Measurements from ENCODE around the gene SH2D2A.

Gene SH2D2A

DNA sequence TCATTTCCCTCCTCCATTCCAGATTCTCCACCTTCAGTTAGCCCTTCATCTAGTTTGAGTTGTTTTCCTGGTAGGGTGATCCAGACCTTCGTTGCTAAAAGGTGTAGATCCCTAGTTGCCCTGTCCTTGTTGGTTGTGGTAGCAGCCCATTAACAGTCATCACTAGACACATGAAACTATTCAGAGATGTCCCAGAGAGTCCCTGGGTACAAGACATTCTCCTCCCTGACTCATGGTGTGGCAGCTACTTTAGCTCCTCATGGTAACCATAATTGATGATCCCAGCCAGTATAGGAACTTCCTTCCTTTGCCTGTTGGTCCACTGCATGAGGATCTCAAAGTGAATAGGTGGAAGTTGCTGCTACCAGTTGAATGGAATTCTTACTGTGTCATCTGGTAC lies 6.0 kb upstream of the SH2D2A start:
- no peak for DNase-seq

DNA sequence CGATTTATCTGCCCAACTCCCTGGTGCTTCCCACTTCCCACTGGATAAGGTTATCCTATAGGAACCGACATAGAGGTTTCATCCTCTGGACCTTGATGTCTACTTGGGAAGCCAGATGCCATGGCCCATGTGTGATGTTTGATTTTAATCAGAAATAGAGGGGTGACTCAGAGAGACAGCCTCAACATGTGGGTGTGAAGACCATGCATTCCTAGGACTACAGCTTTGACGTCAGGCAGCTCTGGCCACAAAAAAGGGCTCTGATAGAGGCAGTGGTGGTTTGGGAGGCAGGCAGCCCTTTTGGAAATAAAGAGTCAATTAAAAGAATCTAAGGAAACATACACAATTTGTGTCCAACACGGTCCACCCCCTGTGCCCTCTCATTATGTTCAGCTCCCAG lies 5.2 kb upstream of the SH2D2A start:
- DNase-seq = no peak

DNA sequence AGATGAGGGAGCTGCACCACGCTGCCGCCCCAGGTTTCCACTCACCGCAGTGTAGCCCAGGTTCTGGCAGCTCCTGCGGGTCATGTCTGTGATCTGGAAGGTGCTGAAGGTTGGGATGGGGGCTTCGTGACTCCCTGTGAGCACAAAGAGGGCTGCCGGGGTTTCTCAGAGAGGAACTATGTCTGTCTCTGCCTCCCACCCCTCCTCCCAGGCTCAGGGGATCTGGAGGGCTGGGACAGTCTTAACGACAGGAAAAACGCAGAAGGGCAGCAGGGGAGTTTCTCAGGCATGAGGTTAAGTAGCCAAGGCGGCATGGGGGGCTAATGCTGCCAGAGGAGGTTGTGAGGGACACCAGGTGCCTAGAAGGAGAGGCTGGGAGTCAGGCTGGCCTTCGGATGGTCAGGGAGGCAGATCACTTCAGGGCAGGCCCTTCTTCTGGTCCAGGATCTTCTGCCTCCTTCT lies 656 bp downstream of the SH2D2A start:
- DNase-seq = no peak

DNA sequence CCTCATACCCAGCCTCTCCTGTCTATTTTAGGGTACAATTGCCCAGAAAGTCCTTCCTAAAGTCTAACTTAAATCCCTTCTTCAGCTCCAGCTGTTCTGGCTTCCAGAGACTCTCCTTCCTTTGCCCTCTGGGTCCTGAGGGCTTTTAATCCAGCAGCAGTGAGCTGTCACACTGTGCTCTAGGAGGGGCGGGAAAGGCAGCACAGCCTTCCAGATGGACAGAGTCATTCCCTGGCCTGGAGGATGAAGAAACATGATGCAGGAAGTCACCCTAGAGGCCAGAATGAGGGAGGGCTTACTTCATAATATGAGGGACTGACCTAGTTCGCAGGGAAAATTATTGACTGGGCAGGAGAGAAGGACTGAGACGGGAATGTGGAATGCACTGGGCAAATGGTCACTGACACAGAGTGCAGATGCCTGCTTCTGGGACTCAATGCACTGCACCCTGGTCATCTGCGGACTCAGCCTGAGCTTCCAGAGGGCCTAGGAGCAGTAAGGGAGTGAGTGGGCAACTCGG lies 1.3 kb downstream of the SH2D2A start:
- DNase-seq = peak; percentile 66

DNA sequence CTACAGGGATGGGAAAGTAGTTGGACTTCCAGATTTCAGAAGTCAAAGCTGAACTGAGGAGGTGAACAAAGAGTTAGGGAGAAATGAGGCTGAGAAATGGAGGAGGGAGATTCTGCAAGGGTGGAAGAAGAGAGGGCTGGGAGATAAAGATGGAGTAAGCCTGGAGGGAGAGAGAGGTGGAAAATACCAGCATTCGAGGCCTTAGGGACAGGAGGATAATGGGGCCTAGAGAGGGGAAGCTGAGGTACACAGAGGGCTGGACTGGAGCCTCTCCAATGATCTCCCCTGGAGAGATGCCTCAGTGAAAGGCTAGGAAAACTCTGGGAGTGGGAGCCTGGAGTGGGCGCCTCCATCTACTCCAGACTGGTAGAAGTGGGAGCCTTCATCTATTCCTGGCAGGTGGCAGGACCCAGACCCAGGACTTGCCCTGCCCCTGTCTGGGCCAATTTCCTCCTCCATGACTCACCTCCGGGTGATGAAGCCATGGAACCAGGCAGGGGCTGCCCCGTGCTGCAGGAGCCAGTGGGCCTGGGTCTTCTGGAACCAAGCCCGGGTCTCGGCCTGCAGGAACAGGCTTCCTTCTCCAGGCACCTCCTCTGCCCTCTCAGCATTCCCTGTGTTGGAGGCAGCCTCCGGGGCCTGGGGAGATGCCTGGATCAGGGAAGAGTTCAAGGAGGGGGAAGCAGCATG lies 1.9 kb downstream of the SH2D2A start:
- DNase-seq = no peak

DNA sequence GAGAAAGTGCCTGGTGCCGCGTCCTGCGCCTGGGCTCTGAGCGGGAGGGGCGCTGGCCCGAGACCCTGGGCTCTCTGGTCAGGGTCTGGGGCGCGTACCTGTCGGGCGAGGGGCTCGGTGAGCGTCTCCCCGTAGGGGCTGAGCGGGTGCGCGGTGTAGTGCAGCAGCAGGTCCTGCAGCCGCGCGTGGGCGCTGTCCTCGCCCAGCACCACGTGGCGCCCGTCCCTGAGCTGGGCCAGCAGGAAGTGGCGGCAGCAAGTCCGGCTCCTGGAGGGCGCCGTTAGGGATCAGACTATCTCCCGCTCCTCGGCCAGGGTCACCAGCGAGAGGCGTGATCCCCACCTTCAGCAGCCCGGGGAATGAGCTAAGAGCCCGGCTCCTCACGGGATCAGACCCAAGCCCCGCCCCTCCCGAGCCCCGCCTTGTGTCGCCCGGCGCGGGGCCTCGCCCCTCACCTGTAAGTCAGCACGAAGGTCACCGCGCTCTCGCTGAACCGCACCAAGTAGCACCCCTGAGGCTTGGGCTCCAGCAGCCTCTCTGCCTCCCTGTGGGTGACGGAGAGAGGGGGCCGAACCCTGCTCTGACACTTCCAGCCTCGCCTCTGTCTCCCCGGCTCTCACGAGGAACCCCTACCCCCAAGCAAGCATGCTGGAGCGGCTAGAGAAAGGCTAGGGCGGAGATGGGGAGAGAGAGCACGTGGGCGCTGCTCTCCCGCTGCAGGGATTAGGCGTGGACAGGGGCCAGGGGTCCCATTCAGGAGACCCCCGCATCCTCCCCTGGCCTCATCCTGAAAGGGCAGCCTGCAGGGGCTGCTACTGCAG lies 2.7 kb downstream of the SH2D2A start:
- DNase-seq = no peak

DNA sequence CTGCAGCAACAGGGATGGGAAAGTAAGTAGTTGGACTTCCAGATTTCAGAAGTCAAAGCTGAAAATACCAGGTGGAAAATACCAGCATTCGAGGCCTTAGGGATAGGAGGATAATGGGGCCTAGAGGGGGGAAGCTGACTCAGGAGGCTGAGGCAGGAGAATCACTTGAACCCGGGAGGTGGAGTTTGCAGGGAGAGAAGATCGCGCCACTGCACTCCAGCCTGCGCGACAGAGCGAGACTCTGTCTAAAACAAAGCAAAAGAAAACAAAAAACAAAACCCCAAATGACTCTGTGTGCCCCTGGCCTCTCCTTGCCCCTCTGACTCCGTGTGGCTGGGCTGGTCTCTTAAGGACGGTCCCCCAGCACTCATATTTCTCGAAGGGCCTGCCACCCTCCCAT lies 3.4 kb downstream of the SH2D2A start:
- DNase-seq = no peak

DNA sequence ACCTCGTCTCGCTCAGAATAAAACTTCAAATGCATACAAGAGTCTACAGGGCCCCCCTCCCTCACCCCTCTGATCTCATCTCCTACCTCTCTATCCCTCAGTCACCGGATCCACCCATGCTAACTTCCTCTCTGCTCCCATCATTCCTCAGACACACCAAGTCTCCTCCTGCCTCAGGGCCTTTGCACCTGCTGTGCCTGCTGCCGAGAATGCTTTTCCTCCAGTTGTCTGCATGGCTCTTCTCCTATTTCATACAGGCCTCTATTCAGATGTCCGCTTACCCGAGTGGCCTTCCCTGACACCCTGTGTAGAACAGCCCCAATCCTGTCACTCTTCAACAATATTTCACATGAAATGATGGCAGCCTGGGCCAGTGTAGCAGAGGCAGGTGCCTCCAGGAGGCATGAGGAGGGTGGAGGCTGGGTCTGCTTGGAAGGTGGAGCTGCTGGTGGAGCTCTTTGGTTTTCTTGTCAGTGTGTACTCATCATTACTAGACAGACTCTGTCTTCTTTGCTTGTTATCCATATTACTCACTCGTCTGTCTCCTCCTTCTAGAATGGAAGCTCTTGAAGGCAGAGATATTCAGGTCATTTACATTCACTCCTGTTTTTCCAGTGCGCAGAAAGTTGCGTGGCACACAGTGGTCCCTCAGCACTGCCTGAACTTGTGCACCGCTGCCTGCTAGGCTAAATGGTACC lies 4.2 kb downstream of the SH2D2A start:
- no peak for DNase-seq

DNA sequence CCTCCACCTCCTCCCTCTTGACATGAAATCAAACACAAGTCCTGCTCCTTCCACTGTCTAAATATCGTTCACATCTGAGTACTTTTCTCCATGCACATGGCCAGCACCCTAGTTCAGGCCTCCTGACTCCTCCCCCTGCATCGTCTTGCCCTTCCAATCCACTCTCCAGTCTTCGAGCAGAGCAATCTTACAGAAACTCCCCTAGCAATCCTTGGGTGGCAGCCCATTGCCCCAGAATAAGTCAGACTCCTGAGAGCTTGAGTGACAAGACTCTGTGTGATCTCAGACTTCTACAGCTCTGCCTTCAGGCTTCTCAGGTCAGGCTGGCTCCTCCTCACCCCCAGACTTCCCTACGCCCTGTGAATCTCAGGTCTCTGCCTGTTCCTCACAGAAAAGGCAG lies 5.5 kb downstream of the SH2D2A start:
- DNase-seq = no peak

DNA sequence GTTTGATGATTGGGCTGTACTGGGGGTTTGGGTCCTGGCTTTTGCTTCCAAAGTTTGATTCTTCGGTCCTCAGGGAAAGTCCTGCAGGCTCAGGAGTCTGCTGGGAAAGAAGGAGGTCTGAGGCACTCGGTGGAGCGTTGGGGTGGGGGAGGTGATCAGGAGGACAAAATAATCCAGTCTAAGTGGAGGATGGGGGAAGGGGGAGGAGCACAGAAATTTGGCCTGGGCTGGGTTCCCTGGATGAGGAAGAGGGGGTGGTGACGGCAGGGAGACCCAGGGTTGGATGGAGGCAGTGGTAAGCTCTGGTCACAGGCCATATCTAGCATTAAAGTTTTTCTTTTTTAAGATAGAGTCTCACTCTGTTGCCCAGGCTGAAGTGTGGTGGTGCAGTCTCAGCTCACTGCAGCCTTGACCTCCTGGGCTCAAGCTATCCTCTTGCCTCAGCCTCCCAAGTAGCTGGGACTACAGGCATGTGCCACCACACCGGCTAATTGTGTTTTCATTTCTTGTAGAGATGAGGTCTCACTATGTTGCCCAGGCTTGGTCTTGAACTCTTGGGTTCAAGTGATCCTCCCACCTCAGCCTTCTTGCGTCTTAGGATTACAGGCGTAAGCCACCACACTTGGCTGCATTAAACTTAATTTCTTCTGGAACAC lies 6.8 kb downstream of the SH2D2A start:
- DNase-seq = no peak

DNA sequence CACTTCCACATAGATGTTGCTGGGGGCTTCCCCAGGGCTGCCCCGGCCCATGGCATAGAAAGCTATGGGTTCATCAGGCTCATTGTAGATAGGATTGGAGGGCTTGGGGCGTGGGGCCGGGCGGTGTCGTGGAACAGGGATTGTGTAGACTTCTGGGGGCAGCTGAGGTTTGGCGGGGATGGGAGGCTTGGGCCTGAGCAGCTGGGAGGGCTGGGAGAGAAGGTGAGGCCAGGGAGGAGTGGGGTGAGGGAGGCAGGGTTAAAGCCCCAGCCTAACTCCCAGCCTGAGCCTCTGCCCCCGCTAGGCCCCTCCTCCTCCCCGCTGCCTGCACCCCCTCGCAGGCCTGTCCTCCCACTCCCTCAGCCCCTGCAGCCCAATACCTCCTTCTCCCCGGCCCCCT lies 7.4 kb downstream of the SH2D2A start:
- DNase-seq = no peak

DNA sequence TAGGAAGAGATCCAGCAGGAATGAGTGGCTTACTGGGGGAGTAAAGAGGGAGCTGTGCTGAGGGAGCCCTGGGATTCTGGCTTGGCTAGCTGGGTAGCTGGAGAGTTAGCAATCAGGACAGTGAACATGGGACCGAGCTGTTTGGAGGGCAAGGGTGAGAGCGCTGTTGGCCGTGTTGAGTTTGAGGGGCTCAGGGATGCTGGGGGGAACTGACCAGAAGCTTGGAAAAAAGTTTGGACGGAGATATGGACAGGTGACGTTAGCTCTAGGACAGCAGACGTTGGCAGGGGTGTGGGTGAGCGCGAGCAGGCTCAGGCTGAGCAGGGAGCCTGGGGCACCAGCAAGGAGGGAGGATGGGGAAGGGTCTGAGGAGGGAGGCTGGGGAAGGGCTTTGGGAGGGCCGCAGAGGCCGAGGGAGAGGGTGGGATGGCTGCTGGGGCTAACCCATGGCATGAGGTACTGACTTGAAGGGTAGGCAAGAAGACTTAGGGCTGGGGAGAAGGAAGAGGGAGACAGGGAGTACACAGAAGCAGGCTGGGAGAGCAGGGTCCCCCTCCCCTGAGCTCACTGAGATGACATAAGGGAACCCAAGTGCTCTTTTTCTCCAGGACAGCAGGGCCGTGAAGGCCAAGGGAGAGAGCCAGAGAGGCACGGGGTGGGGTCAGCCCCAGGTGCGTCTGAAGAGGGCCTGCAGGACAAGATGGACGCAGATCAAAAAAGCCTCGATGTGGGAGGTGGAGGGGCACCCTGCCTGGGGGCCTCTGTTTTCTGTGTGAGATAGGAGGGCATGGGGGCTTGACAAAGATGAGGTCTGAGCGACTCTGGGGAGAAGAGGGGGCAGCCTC lies 8.2 kb downstream of the SH2D2A start:
- DNase-seq = no peak

DNA sequence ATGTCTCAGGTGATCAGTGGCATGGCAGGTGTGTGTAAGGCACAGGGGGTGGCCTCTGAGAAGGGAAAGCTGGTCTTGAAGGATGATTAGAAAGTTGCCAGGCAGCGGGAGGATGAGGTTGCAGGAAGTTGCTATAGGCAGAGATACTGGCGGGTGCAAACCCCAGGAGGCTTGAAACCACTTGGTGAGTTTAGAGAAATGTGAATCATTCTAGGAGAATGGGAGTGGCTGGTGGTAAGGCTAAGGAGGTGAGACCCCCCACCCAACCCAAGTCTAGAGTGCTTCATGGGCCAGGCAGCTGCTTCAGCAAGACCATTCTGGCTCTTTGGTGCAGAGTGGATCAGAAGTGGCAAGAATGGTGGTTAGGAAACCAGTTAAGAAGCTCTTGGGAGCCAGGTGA lies 9.0 kb downstream of the SH2D2A start:
- no peak for DNase-seq

DNA sequence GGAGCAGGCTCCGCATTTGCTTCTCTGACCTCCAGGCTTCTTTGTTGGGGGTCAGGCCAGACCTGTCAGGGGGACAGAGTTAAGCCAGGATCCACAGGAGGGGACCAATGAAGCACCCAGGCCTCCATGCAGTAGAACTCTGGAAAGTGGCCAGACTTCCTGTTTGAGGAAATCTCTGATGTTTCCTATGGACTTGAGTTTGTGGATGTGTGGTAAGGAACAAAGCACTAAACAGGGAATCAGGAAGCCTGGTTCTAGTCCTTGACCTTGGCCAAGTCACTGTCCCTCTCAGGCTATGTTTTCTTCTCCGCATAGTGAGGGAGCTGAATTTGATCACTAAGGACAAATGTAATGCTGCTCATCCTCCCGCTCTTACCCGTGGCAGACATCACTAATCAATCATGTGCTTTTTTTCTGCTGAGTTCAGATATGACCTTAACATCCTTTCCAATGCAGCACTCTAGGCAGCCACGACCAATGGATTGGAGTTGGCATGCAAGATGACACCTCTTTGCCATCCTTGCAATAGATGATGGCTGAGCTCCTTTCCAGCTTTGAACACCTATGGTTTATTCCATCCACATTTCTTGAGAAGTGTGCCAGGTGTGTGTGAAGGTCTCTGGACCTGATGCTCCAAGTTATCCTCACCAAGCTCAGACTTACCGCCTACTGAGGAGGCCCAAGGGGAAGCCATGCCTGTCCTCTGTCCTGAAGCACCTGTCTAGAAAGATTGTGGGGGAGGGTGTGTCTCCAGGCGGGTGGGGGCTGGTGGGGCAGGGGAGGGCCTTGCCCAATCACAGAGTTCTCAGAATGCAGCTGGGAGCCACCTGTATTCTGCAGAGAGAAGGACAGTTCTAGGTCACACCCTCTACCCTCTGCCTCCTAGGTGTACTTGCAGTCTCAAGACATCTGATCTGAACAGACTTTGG lies 9.9 kb downstream of the SH2D2A start:
- no peak for DNase-seq

DNA sequence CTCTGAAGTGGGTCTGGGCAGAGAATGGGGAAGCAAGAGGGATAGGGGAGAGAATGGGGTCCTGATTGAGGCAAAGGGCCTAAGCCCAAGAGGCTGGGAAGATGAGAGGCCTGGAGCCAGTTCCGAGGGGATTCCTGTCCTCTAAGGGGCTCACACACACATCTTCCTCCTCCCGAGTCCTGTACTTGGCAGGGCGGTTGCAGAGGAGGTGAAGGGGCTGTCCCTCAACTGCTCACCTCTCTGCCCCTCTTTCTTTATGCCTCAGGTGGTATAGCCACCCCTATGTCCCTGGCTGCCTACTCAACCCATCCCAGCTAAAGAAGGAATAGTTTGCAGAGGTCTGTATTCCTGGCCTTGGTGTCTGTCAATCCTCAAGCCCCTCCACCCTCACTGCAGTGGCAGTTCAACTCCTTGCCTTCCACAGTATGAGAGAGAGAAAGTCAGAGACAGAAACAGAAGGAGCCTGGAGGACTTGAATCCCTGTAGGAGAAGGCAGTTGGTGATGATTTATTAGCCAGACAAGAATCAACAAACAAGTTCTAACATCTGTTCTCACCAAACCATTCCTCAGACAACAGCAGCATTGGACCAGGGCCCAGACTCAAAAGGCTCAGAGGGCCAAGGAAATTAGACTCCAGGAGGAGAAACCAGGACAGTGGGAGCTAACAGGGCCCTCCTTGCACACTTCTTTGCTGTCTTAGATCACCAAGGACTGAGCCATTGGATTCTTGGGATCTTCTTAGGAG lies 10.7 kb downstream of the SH2D2A start:
- no peak for DNase-seq

DNA sequence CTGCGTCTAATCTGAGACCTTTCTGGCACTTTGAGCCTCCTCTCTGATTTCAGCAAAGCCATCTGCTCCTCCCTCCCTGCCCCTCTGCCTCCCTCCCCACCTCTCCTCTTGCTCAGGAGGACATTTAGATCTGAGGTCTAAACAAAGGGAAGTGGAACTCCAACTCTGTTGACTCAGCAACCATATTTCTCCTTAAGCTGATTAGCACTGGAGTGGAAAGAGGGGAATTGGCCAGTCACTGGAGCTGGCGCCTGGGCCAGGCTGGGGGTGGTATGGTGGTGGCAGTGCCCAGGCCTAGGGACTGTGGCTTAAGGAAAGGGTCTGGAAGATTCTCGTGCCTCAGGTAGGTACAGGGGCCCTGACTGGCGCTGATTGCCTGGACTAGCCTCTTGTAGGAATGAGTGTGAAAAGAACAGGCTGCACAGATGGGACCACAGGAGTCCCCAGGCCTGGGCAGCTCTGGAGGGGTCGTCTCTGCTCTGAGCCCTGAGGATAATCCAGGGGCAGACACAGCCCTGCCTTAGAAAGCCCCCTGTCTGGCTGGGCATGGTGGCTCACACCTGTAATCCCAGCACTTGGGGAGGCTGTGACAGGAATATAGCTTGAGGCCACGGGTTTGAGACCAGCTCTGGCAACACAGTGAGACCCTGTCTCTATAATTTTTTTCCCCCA lies 11.9 kb downstream of the SH2D2A start:
- DNase-seq = no peak

DNA sequence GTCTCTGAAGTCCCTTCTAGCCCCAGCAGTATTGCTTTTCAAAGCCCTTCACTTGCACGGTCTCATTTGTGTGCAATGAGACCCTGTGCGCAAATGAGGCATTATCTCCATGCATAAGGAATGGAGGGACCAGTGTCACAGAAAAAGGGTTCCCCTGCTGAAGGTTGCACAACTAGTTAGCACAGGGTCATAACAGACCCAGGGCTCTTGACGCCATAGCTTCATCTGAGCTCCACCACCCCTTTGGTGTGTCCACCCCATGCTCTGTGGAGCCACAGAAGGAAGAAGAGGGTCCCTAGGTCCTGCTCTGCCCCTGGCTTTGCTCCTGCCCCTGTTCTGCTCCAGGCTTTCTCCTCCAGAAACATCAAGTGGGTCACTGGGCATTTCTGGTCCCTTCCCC lies 12.6 kb downstream of the SH2D2A start:
- no peak for DNase-seq

DNA sequence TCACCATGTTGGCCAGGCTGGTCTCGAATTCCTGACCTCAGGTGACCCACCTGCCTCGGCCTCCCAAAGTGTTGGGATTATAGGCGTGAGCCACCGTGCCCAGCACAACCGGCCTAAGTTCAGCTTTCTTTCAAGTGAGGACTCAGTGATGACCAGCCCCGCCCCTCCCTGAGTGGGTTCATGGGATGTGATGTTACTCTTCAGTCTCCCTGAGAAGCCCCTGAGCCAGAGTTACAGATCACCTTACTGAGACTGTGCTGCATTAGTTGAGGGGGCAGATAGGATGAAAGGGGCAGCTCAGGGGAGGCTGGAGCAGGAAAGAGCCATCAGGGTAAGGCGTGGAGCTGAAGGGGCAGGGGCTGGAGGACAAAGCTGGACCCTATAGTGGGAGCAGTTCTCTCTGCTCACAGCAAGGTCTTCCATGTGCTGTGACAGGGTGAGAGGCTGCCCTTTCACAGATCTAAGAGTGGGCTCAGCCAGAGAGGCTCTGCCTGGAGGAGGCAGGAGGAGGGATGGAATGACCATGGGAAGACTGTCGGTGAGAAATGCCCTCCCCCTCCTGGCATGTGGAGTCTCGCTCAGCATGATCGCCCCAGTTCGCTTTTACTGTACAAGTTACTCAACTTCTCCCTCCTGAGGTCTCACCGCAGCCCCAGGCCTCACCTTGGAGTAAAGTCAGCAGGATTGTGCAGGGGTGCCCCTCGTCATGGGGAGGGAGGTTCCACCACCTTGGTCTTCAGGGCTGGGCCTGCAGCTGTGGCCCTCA lies 13.4 kb downstream of the SH2D2A start:
- no peak for DNase-seq

DNA sequence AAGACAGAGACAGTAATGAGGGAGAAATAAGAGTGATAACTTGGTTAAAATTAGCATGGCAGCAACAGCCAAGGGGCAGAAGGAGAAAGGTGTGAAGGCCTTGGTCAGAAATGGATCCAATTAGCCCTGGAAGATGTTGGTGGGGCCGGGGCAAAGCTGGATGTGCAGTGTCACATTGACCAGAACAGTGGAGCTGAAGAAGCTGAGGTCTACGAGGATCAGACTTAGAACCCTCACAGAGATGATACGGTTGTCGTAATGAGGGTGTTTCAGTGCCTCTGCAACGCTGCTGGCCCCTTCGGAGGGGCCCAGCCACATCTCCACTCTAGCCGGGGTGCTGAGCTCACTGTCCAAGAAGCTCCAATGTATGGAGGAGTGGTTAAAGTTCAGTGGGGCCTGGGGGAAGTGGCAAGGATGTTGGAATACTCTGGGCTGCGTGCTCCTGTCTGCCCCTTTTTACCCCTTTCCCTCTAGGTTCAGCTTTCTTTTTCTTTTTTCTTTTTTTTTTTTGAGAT lies 14.2 kb downstream of the SH2D2A start:
- DNase-seq = no peak

Measured in 8988T (cell line).